ENCODE data around the gene CEACAM7.
"Not testable (repeated sequence)": the region's sequence is repeated elsewhere in the genome, so short reads cannot be mapped to it uniquely, and the experiment has no call there.

The CEACAM7 gene

GRCh38 chr19:41688098-41688497 is at the start of gene CEACAM7:
CEACAM7 (minus strand) TSS chr19:41688270; CDS start chr19:41688165, 105 bp downstream.
- no peak for DNase-seq

- no peak for DNase-seq
Measured at GRCh38 chr19:41735071-41735600, 47.1 kb upstream of the CEACAM7 start.

DNA sequence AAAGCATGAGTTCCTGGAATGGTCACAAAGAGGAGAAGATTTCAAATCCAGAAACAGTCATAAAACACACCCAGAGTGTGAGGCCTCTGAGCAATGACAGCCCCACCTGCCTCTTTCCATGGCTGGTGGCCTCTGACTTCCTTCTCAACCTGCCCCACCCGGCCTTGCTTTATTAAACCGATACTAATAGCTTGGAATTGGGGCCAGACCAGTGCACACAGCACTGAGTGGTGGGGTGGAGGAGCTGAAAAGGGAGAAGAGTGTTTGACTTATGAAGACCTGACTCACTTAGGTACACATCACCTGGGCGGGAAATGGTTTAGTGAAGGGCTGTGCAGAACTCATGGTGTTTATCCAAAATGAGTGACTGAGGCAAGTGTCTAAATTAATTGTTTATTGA is 46.5 kb upstream of the CEACAM7 start:
- DNase-seq, result peak; percentile 55 to 79

- DNase-seq, result no peak
Measured at GRCh38 chr19:41734156-41734555, 46.1 kb upstream of the CEACAM7 start.

GRCh38 chr19:41726493-41726892 is 38.4 kb upstream of the CEACAM7 start:
- no peak for DNase-seq

- DNase-seq, result no peak
Measured at GRCh38 chr19:41720103-41720502, 32.0 kb upstream of the CEACAM7 start.

GRCh38 chr19:41718761-41719160 is 30.7 kb upstream of the CEACAM7 start:
- no peak for DNase-seq

DNA sequence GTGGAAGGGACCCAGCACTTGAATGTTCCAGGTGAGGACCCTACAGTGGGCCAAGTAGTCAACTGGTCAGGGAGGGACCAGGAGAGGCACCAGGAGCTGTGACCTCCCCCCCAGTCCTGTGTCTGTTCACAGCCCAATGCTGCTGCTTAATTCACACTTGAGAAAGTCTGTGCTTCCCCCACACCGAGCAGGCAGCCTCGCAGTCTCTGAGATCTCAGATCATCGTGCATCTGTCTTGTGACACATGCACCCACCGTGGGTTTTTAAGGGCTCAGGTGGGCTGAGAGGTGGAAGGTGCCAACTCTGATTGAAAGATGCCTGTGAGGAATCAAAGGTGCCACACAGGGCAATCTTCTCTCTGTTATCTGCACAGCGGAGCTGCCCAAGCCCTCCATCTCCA is 26.5 kb upstream of the CEACAM7 start:
- DNase-seq, result no peak

GRCh38 chr19:41711376-41712261 is 23.5 kb upstream of the CEACAM7 start:
- no peak for DNase-seq

GRCh38 chr19:41709951-41710645 is 22.0 kb upstream of the CEACAM7 start:
- DNase-seq, result no peak

GRCh38 chr19:41709516-41709915 is 21.4 kb upstream of the CEACAM7 start:
- DNase-seq, result not testable (repeated sequence)

- DNase-seq, result no peak
Measured at GRCh38 chr19:41708481-41708880, 20.4 kb upstream of the CEACAM7 start, which contains the start of gene CEACAM5. CEACAM5 (plus strand) TSS chr19:41708626; CDS start chr19:41708732, 106 bp downstream.

GRCh38 chr19:41707871-41708371 is 19.9 kb upstream of the CEACAM7 start:
- DNase-seq, result no peak

DNA sequence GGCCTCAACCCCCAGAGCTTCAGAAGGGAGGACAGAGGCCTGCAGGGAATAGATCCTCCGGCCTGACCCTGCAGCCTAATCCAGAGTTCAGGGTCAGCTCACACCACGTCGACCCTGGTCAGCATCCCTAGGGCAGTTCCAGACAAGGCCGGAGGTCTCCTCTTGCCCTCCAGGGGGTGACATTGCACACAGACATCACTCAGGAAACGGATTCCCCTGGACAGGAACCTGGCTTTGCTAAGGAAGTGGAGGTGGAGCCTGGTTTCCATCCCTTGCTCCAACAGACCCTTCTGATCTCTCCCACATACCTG is 19.4 kb upstream of the CEACAM7 start:
- DNase-seq, result peak in 1 of 2 experiments; percentile 29

DNA sequence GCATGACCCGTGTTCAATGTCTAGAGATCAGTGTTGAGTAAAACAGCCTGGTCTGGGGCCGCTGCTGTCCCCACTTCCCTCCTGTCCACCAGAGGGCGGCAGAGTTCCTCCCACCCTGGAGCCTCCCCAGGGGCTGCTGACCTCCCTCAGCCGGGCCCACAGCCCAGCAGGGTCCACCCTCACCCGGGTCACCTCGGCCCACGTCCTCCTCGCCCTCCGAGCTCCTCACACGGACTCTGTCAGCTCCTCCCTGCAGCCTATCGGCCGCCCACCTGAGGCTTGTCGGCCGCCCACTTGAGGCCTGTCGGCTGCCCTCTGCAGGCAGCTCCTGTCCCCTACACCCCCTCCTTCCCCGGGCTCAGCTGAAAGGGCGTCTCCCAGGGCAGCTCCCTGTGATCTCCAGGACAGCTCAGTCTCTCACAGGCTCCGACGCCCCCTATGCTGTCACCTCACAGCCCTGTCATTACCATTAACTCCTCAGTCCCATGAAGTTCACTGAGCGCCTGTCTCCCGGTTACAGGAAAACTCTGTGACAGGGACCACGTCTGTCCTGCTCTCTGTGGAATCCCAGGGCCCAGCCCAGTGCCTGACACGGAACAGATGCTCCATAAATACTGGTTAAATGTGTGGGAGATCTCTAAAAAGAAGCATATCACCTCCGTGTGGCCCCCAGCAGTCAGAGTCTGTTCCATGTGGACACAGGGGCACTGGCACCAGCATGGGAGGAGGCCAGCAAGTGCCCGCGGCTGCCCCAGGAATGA is 18.9 kb upstream of the CEACAM7 start:
- peak; percentile 72 to 78 for DNase-seq

GRCh38 chr19:41705393-41706174 is 17.5 kb upstream of the CEACAM7 start:
- no peak for DNase-seq

GRCh38 chr19:41703602-41704293 is 15.7 kb upstream of the CEACAM7 start:
- DNase-seq, result no peak

DNA sequence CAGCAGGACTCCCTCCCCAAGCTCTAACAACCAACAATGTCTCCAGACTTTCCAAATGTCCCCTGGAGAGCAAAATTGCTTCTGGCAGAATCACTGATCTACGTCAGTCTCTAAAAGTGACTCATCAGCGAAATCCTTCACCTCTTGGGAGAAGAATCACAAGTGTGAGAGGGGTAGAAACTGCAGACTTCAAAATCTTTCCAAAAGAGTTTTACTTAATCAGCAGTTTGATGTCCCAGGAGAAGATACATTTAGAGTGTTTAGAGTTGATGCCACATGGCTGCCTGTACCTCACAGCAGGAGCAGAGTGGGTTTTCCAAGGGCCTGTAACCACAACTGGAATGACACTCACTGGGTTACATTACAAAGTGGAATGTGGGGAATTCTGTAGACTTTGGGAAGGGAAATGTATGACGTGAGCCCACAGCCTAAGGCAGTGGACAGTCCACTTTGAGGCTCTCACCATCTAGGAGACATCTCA is 14.1 kb upstream of the CEACAM7 start:
- no peak for DNase-seq

- DNase-seq, result peak in 1 of 2 experiments; percentile 4
Measured at GRCh38 chr19:41701401-41702075, 13.5 kb upstream of the CEACAM7 start.

GRCh38 chr19:41700381-41701195 is 12.5 kb upstream of the CEACAM7 start:
- DNase-seq, result no peak

Measured in NCI-H2081 (cell line).